MCF 10A (cell line): ENCODE results near the gene MAPT. TPM values are rescaled to one million over a fixed set of nuclear protein-coding genes. Genes with fewer than 3 reads are reported as not detected.

Experiments used
- BruUV-seq: library from RNA; stranded (reverse); fragments of 400-500 nt; replicated peaks from 2 replicates; lab custom pipeline; 2021; lab: Mats Ljungman, UMichigan
- CTCF ChIA-PET: fragments of 300-600 bp; sonication (Branson Sonifier 250); formaldehyde crosslinking; extraction: SDS; loops from one replicate; lab custom pipeline; 2021; ENCODE audit warnings: antibody characterized with exemption, inconsistent platforms; lab: Yijun Ruan, JAX
- POLR2A ChIA-PET: fragments of 300-600, 350-650 bp; sonication (Branson Sonifier 250); formaldehyde crosslinking; extraction: SDS; loops from one replicate; lab custom pipeline; 2020; ENCODE audit warnings: antibody characterized with exemption, inconsistent platforms; lab: Yijun Ruan, JAX
- DNase-seq: peaks from one replicate; pipeline ENCODE4 v3.0.0-alpha.2; 2018; ENCODE audit not compliant: unreplicated experiment
- H3K27ac Mint-ChIP-seq: one replicate; pipeline ENCODE4 v1.8.0; 2022; ENCODE audit warnings: mild to moderate bottlenecking, low read depth, mixed read lengths; ENCODE audit not compliant: unreplicated experiment
- H3K27me3 Mint-ChIP-seq: one replicate; pipeline ENCODE4 v1.8.0; 2022; ENCODE audit warnings: mixed read lengths; ENCODE audit not compliant: insufficient read depth, unreplicated experiment
- H3K36me3 Mint-ChIP-seq: one replicate; pipeline ENCODE4 v1.8.0; 2022; ENCODE audit warnings: mild to moderate bottlenecking, moderate library complexity, mixed read lengths; ENCODE audit not compliant: insufficient read depth, unreplicated experiment
- H3K4me1 Mint-ChIP-seq: one replicate; pipeline ENCODE4 v1.8.0; 2022; ENCODE audit warnings: mixed read lengths; ENCODE audit not compliant: insufficient read depth, unreplicated experiment
- H3K4me3 Mint-ChIP-seq: one replicate; pipeline ENCODE4 v1.8.0; 2022; ENCODE audit warnings: mild to moderate bottlenecking, moderate library complexity, mixed read lengths; ENCODE audit not compliant: unreplicated experiment
- H3K9me3 Mint-ChIP-seq: one replicate; pipeline ENCODE4 v1.8.0; 2022; ENCODE audit warnings: mixed read lengths; ENCODE audit not compliant: unreplicated experiment
- intact Hi-C: fragments of 100-400 bp; cut with micrococcal nuclease; formaldehyde crosslinking; loops from 2 replicates; pipeline ENCODE4 v1.14.1; 2022
- total RNA-seq: library from RNA; stranded (reverse); gene quantifications from 2 replicates; pipeline ENCODE4 v1.2.3, GENCODE V29; 2022
- TF ChIP-seq, protein P1 (sequence below): fragments of 200-600 bp; IDR thresholded peaks from one replicate; pipeline ENCODE4 v1.8.0; 2022; ENCODE audit warnings: antibody characterized with exemption, mild to moderate bottlenecking; ENCODE audit not compliant: unreplicated experiment

MAPT gene
- total RNA-seq, 1 experiment from 2014 or later, result 0.42 TPM

- intact Hi-C loops, result no loop called here
- Mint-ChIP-seq H3K4me1 (no peaks in the 10 kb centered on the region), H3K4me3 (no peak overlapping the region), H3K36me3 (no peaks in the 10 kb centered on the region), H3K9me3 (no peaks in the 10 kb centered on the region), H3K27ac (no peak overlapping the region), H3K27me3 (peaks cover 10% of the 10 kb centered on the region)
- ChIA-PET CTCF (no interaction called here), POLR2A (interaction anchor here (0.9 kb wide), 1 partner anchor 204 kb away, joined by 3 read pairs; no protein-coding TSS in a partner anchor)
- TF ChIP-seq, protein P1, sequence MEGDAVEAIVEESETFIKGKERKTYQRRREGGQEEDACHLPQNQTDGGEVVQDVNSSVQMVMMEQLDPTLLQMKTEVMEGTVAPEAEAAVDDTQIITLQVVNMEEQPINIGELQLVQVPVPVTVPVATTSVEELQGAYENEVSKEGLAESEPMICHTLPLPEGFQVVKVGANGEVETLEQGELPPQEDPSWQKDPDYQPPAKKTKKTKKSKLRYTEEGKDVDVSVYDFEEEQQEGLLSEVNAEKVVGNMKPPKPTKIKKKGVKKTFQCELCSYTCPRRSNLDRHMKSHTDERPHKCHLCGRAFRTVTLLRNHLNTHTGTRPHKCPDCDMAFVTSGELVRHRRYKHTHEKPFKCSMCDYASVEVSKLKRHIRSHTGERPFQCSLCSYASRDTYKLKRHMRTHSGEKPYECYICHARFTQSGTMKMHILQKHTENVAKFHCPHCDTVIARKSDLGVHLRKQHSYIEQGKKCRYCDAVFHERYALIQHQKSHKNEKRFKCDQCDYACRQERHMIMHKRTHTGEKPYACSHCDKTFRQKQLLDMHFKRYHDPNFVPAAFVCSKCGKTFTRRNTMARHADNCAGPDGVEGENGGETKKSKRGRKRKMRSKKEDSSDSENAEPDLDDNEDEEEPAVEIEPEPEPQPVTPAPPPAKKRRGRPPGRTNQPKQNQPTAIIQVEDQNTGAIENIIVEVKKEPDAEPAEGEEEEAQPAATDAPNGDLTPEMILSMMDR, result no peak
- no peak for DNase-seq
- BruUV-seq, result no TSS peak
Measured at GRCh38 chr17:45997624-45998023, 103.3 kb downstream of the MAPT start.

DNA sequence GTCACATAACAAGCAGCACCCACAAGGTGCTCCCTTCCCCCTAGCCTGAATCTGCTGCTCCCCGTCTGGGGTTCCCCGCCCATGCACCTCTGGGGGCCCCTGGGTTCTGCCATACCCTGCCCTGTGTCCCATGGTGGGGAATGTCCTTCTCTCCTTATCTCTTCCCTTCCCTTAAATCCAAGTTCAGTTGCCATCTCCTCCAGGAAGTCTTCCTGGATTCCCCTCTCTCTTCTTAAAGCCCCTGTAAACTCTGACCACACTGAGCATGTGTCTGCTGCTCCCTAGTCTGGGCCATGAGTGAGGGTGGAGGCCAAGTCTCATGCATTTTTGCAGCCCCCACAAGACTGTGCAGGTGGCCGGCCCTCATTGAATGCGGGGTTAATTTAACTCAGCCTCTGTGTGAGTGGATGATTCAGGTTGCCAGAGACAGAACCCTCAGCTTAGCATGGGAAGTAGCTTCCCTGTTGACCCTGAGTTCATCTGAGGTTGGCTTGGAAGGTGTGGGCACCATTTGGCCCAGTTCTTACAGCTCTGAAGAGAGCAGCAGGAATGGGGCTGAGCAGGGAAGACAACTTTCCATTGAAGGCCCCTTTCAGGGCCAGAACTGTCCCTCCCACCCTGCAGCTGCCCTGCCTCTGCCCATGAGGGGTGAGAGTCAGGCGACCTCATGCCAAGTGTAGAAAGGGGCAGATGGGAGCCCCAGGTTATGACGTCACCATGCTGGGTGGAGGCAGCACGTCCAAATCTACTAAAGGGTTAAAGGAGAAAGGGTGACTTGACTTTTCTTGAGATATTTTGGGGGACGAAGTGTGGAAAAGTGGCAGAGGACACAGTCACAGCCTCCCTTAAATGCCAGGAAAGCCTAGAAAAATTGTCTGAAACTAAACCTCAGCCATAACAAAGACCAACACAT lies 104.9 kb downstream of the MAPT start, which contains the start of gene STH:
TSS of gene STH (plus strand) at position 264 of the 913 bp plus-strand sequence. CDS start at position 294, 30 bp downstream.
- Mint-ChIP-seq H3K36me3 (no peaks in the 10 kb centered on the region), H3K9me3 (no peaks in the 10 kb centered on the region), H3K4me3 (no peak within 1 kb of the TSS), H3K27ac (no peak within 1 kb of the TSS), H3K4me1 (no peaks in the 10 kb centered on the region), H3K27me3 (peaks cover 10% of the 10 kb centered on the region)
- intact Hi-C loops, result no loop called here
- POLR2A ChIA-PET, result interaction anchor here (0.6 kb wide), 1 partner anchor 287 kb away, joined by 3 read pairs; no protein-coding TSS in a partner anchor
- TF ChIP-seq, protein P1, result no peak
- CTCF ChIA-PET, result interaction anchor here (0.6 to 6.4 kb wide), 2 partner anchors 152 to 214 kb away, joined by 3 to 61 read pairs; no protein-coding TSS in a partner anchor
- DNase-seq, result no peak
- BruUV-seq, result no TSS peak

GRCh38 chr17:45999900-46000290 lies 105.5 kb downstream of the MAPT start:
- ChIA-PET POLR2A (no interaction called here), CTCF (interaction anchor here (6.4 kb wide), 1 partner anchor 213 kb away, joined by 61 read pairs; no protein-coding TSS in a partner anchor)
- no TSS peak for BruUV-seq
- H3K36me3 Mint-ChIP-seq, result no peaks in the 10 kb centered on the region
- H3K27ac Mint-ChIP-seq, result no peak overlapping the region
- TF ChIP-seq, protein P1, result no peak
- no peaks in the 10 kb centered on the region for H3K9me3 Mint-ChIP-seq
- no peak overlapping the region for H3K4me3 Mint-ChIP-seq
- DNase-seq, result no peak
- H3K4me1 Mint-ChIP-seq, result no peaks in the 10 kb centered on the region
- peaks cover 10% of the 10 kb centered on the region for H3K27me3 Mint-ChIP-seq
- intact Hi-C loops, result loop anchor here (10.0 kb wide), 1 partner anchor 185 kb away; no protein-coding TSS in a partner anchor

DNA sequence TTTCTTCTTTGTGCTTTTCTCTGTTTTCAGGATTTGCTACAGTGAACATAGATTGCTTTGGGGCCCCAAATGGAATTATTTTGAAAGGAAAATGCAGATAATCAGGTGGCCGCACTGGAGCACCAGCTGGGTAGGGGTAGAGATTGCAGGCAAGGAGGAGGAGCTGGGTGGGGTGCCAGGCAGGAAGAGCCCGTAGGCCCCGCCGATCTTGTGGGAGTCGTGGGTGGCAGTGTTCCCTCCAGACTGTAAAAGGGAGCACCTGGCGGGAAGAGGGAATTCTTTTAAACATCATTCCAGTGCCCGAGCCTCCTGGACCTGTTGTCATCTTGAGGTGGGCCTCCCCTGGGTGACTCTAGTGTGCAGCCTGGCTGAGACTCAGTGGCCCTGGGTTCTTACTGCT lies 105.9 kb downstream of the MAPT start:
- intact Hi-C loops, result loop anchor here (10.0 kb wide), 1 partner anchor 185 kb away; no protein-coding TSS in a partner anchor
- Mint-ChIP-seq H3K36me3 (no peaks in the 10 kb centered on the region), H3K4me1 (no peaks in the 10 kb centered on the region), H3K27me3 (peaks cover 10% of the 10 kb centered on the region), H3K9me3 (no peaks in the 10 kb centered on the region), H3K4me3 (no peak overlapping the region), H3K27ac (no peak overlapping the region)
- TF ChIP-seq, protein P1, result no peak
- no peak for DNase-seq
- CTCF ChIA-PET, result interaction anchor here (0.9 to 6.4 kb wide), 2 partner anchors 187 to 213 kb away, joined by 3 to 61 read pairs; no protein-coding TSS in a partner anchor
- BruUV-seq, result no TSS peak
- POLR2A ChIA-PET, result no interaction called here
